Sigmoid colon (tissue), 7 donors: ENCODE measurements around the gene SUGCT. TPM values are rescaled to one million over a fixed set of nuclear protein-coding genes. Genes with fewer than 3 reads are reported as not detected.

Experiments
- DNase-seq: peaks from one replicate; pipeline ENCODE4 v3.0.0-alpha.2; 2019
- H3K27ac ChIP-seq, 4 donors: fragments of 200-600 bp; sonication (generic); one replicate each; pipeline ENCODE4 v1.5.1; 2016 to 2019; ENCODE audit warnings: mild to moderate bottlenecking in 1 of 4
- H3K27me3 ChIP-seq, 3 donors: fragments of 200-600 bp; sonication (generic); one replicate each; pipeline ENCODE4 v1.5.1; 2019; ENCODE audit warnings: mild to moderate bottlenecking in 1 of 3
- H3K36me3 ChIP-seq, 4 donors: fragments of 200-600 bp; sonication (generic); one replicate each; pipeline ENCODE4 v1.5.1; 2016 to 2019
- H3K4me1 ChIP-seq, 4 donors: fragments of 200-600 bp; sonication (generic); one replicate each; pipeline ENCODE4 v1.5.1; 2017 to 2019
- H3K4me3 ChIP-seq, 4 donors: fragments of 200-600 bp; sonication (generic); one replicate each; pipeline ENCODE4 v1.5.1; 2017 to 2019; ENCODE audit warnings: mild to moderate bottlenecking in 2 of 4, moderate library complexity in 1 of 4
- H3K9me3 ChIP-seq, 4 donors: fragments of 200-600 bp in 3 of 4; sonication (generic) in 3 of 4; one replicate each; pipeline versions ENCODE4 v1.5.1 to v1.6.1; 2013 to 2019
- CTCF ChIP-seq, 4 experiments: fragments of 450-650 bp in 3 of 4; fragments of 200-600 bp in 1 of 4; IDR thresholded peaks; one replicate each; pipeline ENCODE4 v1.5.1; 2016 to 2019; ENCODE audit warnings: antibody characterized with exemption in 4 of 4, mild to moderate bottlenecking in 3 of 4, moderate library complexity in 2 of 4
- EP300 ChIP-seq, 4 donors: sonication (generic); formaldehyde crosslinking; IDR thresholded peaks; one replicate each; pipeline ENCODE4 v1.6.1; 2017; ENCODE audit warnings: antibody characterized with exemption in 4 of 4
- POLR2A ChIP-seq, 2 donors: fragments of 450-650 bp; IDR thresholded peaks; one replicate each; pipeline ENCODE4 v1.6.1; 2016; ENCODE audit warnings: antibody characterized with exemption in 2 of 2, mild to moderate bottlenecking in 2 of 2, moderate library complexity in 2 of 2
- POLR2AphosphoS5 ChIP-seq, 4 donors: sonication (generic); formaldehyde crosslinking; IDR thresholded peaks; one replicate each; pipeline ENCODE4 v1.6.1; 2017; ENCODE audit warnings: antibody characterized with exemption in 4 of 4
- WGBS, 2 donors: extraction: QIAGEN DNeasy Blood & Tissue Kit; methylation state at CpG; one replicate each; pipeline ENCODE4 v1.1.7; 2013; 5-methylcytosine and 5-hydroxymethylcytosine counted together
- intact Hi-C: fragments of 100-400 bp; cut with DNase I; formaldehyde crosslinking; loops from one replicate; pipeline ENCODE4 v1.15.1; 2023
- polyA plus RNA-seq, 3 donors: library from polyadenylated mRNA; stranded (reverse); fragments of 200-250 nt; gene quantifications; one replicate each; pipeline ENCODE4 v1.2.3, GENCODE V29; 2013
- total RNA-seq, 4 donors: library from RNA; depleted of rRNA; stranded (reverse); fragments of >200 nt; gene quantifications; one replicate each; pipeline ENCODE4 v1.1.0, GENCODE V29; 2016
- donor health status: healthy with polysubstance abuse.
- donor health status: Bipolar disorder and iron deficiency.
- donor health status: healthy.

The SUGCT gene
- total and polyA plus RNA-seq, 7 donors, result 2.3 to 25.9 (median 6.3) TPM

GRCh38 chr7:40586197-40586596 lies 451.4 kb downstream of the SUGCT start:
- WGBS, 2 donors, result 80 to 86% methylated on average over 1 of the region's 1 CpG
- no peak for DNase-seq
- no peaks in the 10 kb centered on the region for H3K9me3 ChIP-seq
- TF ChIP-seq POLR2AphosphoS5 (IDR thresholded peaks at IDR 0.05), result no peak
- no peak for TF ChIP-seq EP300 (IDR thresholded peaks at IDR 0.05)
- TF ChIP-seq POLR2A (IDR thresholded peaks at IDR 0.05), result no peak
- TF ChIP-seq CTCF (IDR thresholded peaks at IDR 0.05), result no peak
- intact Hi-C loops, result no loop called here
- no peak overlapping the region for H3K27ac ChIP-seq
- H3K4me3 ChIP-seq, result no peak overlapping the region
- no peaks in the 10 kb centered on the region for H3K27me3 ChIP-seq
- H3K36me3 ChIP-seq, result no peaks in the 10 kb centered on the region
- H3K4me1 ChIP-seq, result no peaks in the 10 kb centered on the region

GRCh38 chr7:40587419-40587818 lies 452.6 kb downstream of the SUGCT start:
- TF ChIP-seq EP300 (IDR thresholded peaks at IDR 0.05), result no peak
- TF ChIP-seq POLR2AphosphoS5 (IDR thresholded peaks at IDR 0.05), result no peak
- no peak for TF ChIP-seq POLR2A (IDR thresholded peaks at IDR 0.05)
- no peak for TF ChIP-seq CTCF (IDR thresholded peaks at IDR 0.05)
- Histone ChIP-seq H3K4me1 (no peaks in the 10 kb centered on the region), H3K27ac (no peak overlapping the region), H3K9me3 (no peaks in the 10 kb centered on the region), H3K4me3 (no peak overlapping the region), H3K27me3 (no peaks in the 10 kb centered on the region), H3K36me3 (no peaks in the 10 kb centered on the region)
- DNase-seq, result no peak
- intact Hi-C loops, result no loop called here

GRCh38 chr7:40595129-40595528 lies 460.3 kb downstream of the SUGCT start:
- TF ChIP-seq POLR2A (IDR thresholded peaks at IDR 0.05) (no peak), CTCF (IDR thresholded peaks at IDR 0.05) (no peak), POLR2AphosphoS5 (IDR thresholded peaks at IDR 0.05) (no peak), EP300 (IDR thresholded peaks at IDR 0.05) (no peak)
- Histone ChIP-seq H3K4me1 (peaks cover 0 to 40% (median 22%) of the 10 kb centered on the region in 4 donors), H3K27ac (peak overlapping the region in 3 of 4 donors; percentile 14 to 42 (median 27)), H3K9me3 (no peaks in the 10 kb centered on the region), H3K27me3 (no peaks in the 10 kb centered on the region), H3K36me3 (no peaks in the 10 kb centered on the region), H3K4me3 (no peak overlapping the region)
- intact Hi-C loops, result no loop called here
- DNase-seq, result no peak
- WGBS, 2 donors, result 87 to 88% methylated on average over 6 of the region's 6 CpGs

GRCh38 chr7:40595832-40596231 lies 461.0 kb downstream of the SUGCT start:
- TF ChIP-seq EP300 (IDR thresholded peaks at IDR 0.05) (no peak), POLR2A (IDR thresholded peaks at IDR 0.05) (no peak), POLR2AphosphoS5 (IDR thresholded peaks at IDR 0.05) (peak in 2 of 4 donors; percentile 33 to 50), CTCF (IDR thresholded peaks at IDR 0.05) (no peak)
- no peaks in the 10 kb centered on the region for H3K36me3 ChIP-seq
- no peak for DNase-seq
- H3K27me3 ChIP-seq, result no peaks in the 10 kb centered on the region
- no peak overlapping the region for H3K4me3 ChIP-seq
- H3K27ac ChIP-seq, result peak overlapping the region in 3 of 4 donors; percentile 14 to 42 (median 27)
- WGBS, 2 donors, result 78 to 80% methylated on average over 2 of the region's 2 CpGs
- intact Hi-C loops, result no loop called here
- H3K4me1 ChIP-seq, result peaks cover 0 to 47% (median 25%) of the 10 kb centered on the region in 4 donors
- no peaks in the 10 kb centered on the region for H3K9me3 ChIP-seq

- H3K4me3 ChIP-seq, result no peak overlapping the region
- H3K27ac ChIP-seq, result no peak overlapping the region
- peaks cover 0 to 53% (median 26%) of the 10 kb centered on the region in 4 donors for H3K4me1 ChIP-seq
- H3K36me3 ChIP-seq, result no peaks in the 10 kb centered on the region
- no peaks in the 10 kb centered on the region for H3K27me3 ChIP-seq
- H3K9me3 ChIP-seq, result no peaks in the 10 kb centered on the region
- TF ChIP-seq CTCF (IDR thresholded peaks at IDR 0.05) (no peak), EP300 (IDR thresholded peaks at IDR 0.05) (no peak), POLR2AphosphoS5 (IDR thresholded peaks at IDR 0.05) (no peak), POLR2A (IDR thresholded peaks at IDR 0.05) (no peak)
- intact Hi-C loops, result no loop called here
- DNase-seq, result no peak
Measured at GRCh38 chr7:40597517-40597916, 462.7 kb downstream of the SUGCT start.
